Caco-2 (cell line): ENCODE data around the gene SEMA6B. TPM values are rescaled to one million over a fixed set of nuclear protein-coding genes. Genes with fewer than 3 reads are reported as not detected.
A peak's percentile ranks its signal among the peaks of the same experiment; 100 is the strongest.

ENCODE experiments used
- BruUV-seq: library from RNA; stranded (reverse); fragments of 400-500 nt; replicated peaks from 2 replicates; lab custom pipeline; 2021; lab: Mats Ljungman, UMichigan
- CTCF ChIA-PET: fragments of 300-600 bp; sonication (Branson Sonifier 250); formaldehyde crosslinking; loops from one replicate; lab custom pipeline; 2022; ENCODE audit warnings: antibody characterized with exemption; lab: Charles Lee
- POLR2A ChIA-PET: fragments of 300-600 bp; sonication (Branson Sonifier 250); formaldehyde crosslinking; loops from one replicate; lab custom pipeline; 2022; ENCODE audit warnings: antibody characterized with exemption; lab: Charles Lee
- DNase-seq, 2 experiments: peaks; one replicate each; pipeline versions ENCODE4 v3.0.0 to v3.0.0-alpha.2; 2020 to 2022
- H3K27me3 ChIP-seq: replicated peaks from 2 replicates; pipeline ENCODE4 v1.6.0; 2011; ENCODE audit warnings: low read length; ENCODE audit not compliant: control insufficient read depth, insufficient read depth
- H3K36me3 ChIP-seq: 2 replicates; pipeline ENCODE4 v1.5.1; 2011; ENCODE audit warnings: low read length; ENCODE audit not compliant: control insufficient read depth, insufficient read depth
- H3K4me1 ChIP-seq: fragments of 250-450 bp; sonication (Bioruptor Pico); 2 replicates; pipeline ENCODE4 v1.5.1; 2020; ENCODE audit warnings: mild to moderate bottlenecking
- H3K4me3 ChIP-seq: 2 replicates; pipeline ENCODE4 v1.5.1; 2011; ENCODE audit warnings: low read depth, mild to moderate bottlenecking, control low read depth, low read length
- H3K9me3 ChIP-seq: fragments of 250-450 bp; sonication (Bioruptor Pico); 2 replicates; pipeline ENCODE4 v1.5.1; 2020; ENCODE audit warnings: mild to moderate bottlenecking, moderate library complexity
- H3K27ac Mint-ChIP-seq: one replicate; pipeline ENCODE4 v1.8.0; 2022; ENCODE audit warnings: mixed read lengths; ENCODE audit not compliant: unreplicated experiment
- H3K27me3 Mint-ChIP-seq: one replicate; pipeline ENCODE4 v1.8.0; 2022; ENCODE audit warnings: mixed read lengths; ENCODE audit not compliant: insufficient read depth, unreplicated experiment
- H3K36me3 Mint-ChIP-seq: one replicate; pipeline ENCODE4 v1.8.0; 2022; ENCODE audit warnings: mild to moderate bottlenecking, mixed read lengths; ENCODE audit not compliant: insufficient read depth, unreplicated experiment
- H3K4me1 Mint-ChIP-seq: one replicate; pipeline ENCODE4 v1.8.0; 2022; ENCODE audit warnings: low read depth, mixed read lengths; ENCODE audit not compliant: unreplicated experiment
- H3K4me3 Mint-ChIP-seq: one replicate; pipeline ENCODE4 v1.8.0; 2022; ENCODE audit warnings: mild to moderate bottlenecking, moderate library complexity, mixed read lengths; ENCODE audit not compliant: unreplicated experiment
- H3K9me3 Mint-ChIP-seq: one replicate; pipeline ENCODE4 v1.8.0; 2022; ENCODE audit warnings: mixed read lengths; ENCODE audit not compliant: unreplicated experiment
- CTCF ChIP-seq, 2 experiments: fragments of 200-600 bp in 1 of 2; IDR thresholded peaks; 1 replicate in 1 of 2; 2 replicates in 1 of 2; pipeline versions ENCODE4 v1.5.1 to v1.8.0; 2011 to 2022; ENCODE audit warnings: antibody characterized with exemption in 1 of 2, control low read depth in 1 of 2, inconsistent platforms in 1 of 2, low read depth in 1 of 2, low read length in 1 of 2, mild to moderate bottlenecking in 1 of 2, moderate library complexity in 1 of 2; ENCODE audit not compliant: insufficient read depth in 1 of 2, severe bottlenecking in 1 of 2, unreplicated experiment in 1 of 2
- intact Hi-C: fragments of 100-400 bp; cut with micrococcal nuclease; formaldehyde crosslinking; loops from one replicate; pipeline ENCODE4 v1.10.0; 2022; ENCODE audit not compliant: unreplicated experiment
- total RNA-seq: library from RNA; stranded (reverse); gene quantifications from 2 replicates; pipeline ENCODE4 v1.2.3, GENCODE V29; 2022

The SEMA6B gene
- total RNA-seq, 1 experiment from 2014 or later: 0.39 TPM

- H3K36me3 ChIP-seq: no peaks in the 10 kb centered on the region
- H3K27ac Mint-ChIP-seq: no peak overlapping the region
- H3K27me3 ChIP-seq: no peaks in the 10 kb centered on the region
- no TSS peak for BruUV-seq
- H3K4me1 Mint-ChIP-seq: peaks cover 7% of the 10 kb centered on the region
- peaks cover 4% of the 10 kb centered on the region for H3K27me3 Mint-ChIP-seq
- peak overlapping the region; percentile 62 for H3K4me3 Mint-ChIP-seq
- peak; percentile 56 to 70 for DNase-seq
- peaks cover 11% of the 10 kb centered on the region; the same call in 1 of the 2 replicates for H3K4me1 ChIP-seq
- H3K4me3 ChIP-seq: no peak overlapping the region
- intact Hi-C loops: loop anchor here (2.0 kb wide), 1 partner anchor 79 kb away; no protein-coding TSS in a partner anchor
- peak; percentile 92 to 96 for TF ChIP-seq CTCF (IDR thresholded peaks at IDR 0.05; ENCODE audit: insufficient read depth in 1 of 2, low read depth in 1 of 2, low read length in 1 of 2, severe bottlenecking in 1 of 2, unreplicated experiment in 1 of 2)
- ChIA-PET CTCF (no interaction called here), POLR2A (no interaction called here)
- H3K36me3 Mint-ChIP-seq: peaks cover 5% of the 10 kb centered on the region
- H3K9me3 ChIP-seq: no peaks in the 10 kb centered on the region
- peaks cover 3% of the 10 kb centered on the region for H3K9me3 Mint-ChIP-seq
Observed at GRCh38 chr19:4557971-4558941, 1.2 kb downstream of the SEMA6B start.

- no TSS peak for BruUV-seq
- peaks cover 11% of the 10 kb centered on the region for H3K9me3 Mint-ChIP-seq
- ChIA-PET POLR2A (no interaction called here), CTCF (no interaction called here)
- no peaks in the 10 kb centered on the region for H3K9me3 ChIP-seq
- H3K27me3 ChIP-seq: no peaks in the 10 kb centered on the region
- H3K27me3 Mint-ChIP-seq: peaks cover 4% of the 10 kb centered on the region
- peak; percentile 30 to 67 for TF ChIP-seq CTCF (IDR thresholded peaks at IDR 0.05; ENCODE audit: insufficient read depth in 1 of 2, low read depth in 1 of 2, low read length in 1 of 2, severe bottlenecking in 1 of 2, unreplicated experiment in 1 of 2)
- peaks cover 7% of the 10 kb centered on the region for H3K4me1 Mint-ChIP-seq
- H3K27ac Mint-ChIP-seq: peak overlapping the region; percentile 33
- no peaks in the 10 kb centered on the region for H3K36me3 ChIP-seq
- H3K36me3 Mint-ChIP-seq: peaks cover 5% of the 10 kb centered on the region
- peak overlapping the region; percentile 62 for H3K4me3 Mint-ChIP-seq
- no peak overlapping the region for H3K4me3 ChIP-seq
- peaks cover 11% of the 10 kb centered on the region; the same call in 1 of the 2 replicates for H3K4me1 ChIP-seq
- intact Hi-C loops: loop anchor here (2.0 kb wide), 1 partner anchor 79 kb away; no protein-coding TSS in a partner anchor
- peak; percentile 61 to 72 for DNase-seq
Observed at GRCh38 chr19:4557144-4557970, 2.1 kb downstream of the SEMA6B start.

GRCh38 chr19:4556597-4557127 is 2.8 kb downstream of the SEMA6B start:
- ChIA-PET POLR2A (no interaction called here), CTCF (no interaction called here)
- intact Hi-C loops: loop anchor here (2.0 kb wide), 1 partner anchor 80 kb away; no protein-coding TSS in a partner anchor
- no peak overlapping the region for H3K27ac Mint-ChIP-seq
- H3K4me3 ChIP-seq: no peak overlapping the region
- DNase-seq: peak; percentile 53 to 69
- no peak for TF ChIP-seq CTCF (IDR thresholded peaks at IDR 0.05; ENCODE audit: insufficient read depth in 1 of 2, low read depth in 1 of 2, low read length in 1 of 2, severe bottlenecking in 1 of 2, unreplicated experiment in 1 of 2)
- H3K4me1 ChIP-seq: peaks cover 11% of the 10 kb centered on the region; the same call in 1 of the 2 replicates
- peak overlapping the region; percentile 62 for H3K4me3 Mint-ChIP-seq
- peaks cover 11% of the 10 kb centered on the region for H3K9me3 Mint-ChIP-seq
- peaks cover 7% of the 10 kb centered on the region for H3K4me1 Mint-ChIP-seq
- peaks cover 4% of the 10 kb centered on the region for H3K27me3 Mint-ChIP-seq
- BruUV-seq: no TSS peak
- H3K27me3 ChIP-seq: no peaks in the 10 kb centered on the region
- H3K9me3 ChIP-seq: no peaks in the 10 kb centered on the region
- peaks cover 5% of the 10 kb centered on the region for H3K36me3 Mint-ChIP-seq
- no peaks in the 10 kb centered on the region for H3K36me3 ChIP-seq
